Keratinocyte (primary cell): ENCODE measurements around the gene RRBP1. TPM values are rescaled to one million over a fixed set of nuclear protein-coding genes. Genes with fewer than 3 reads are reported as not detected.

Experiments used
- DNase-seq: peaks from one replicate; pipeline ENCODE4 v3.0.0-alpha.2; 2011; ENCODE audit warnings: low read depth, missing footprints, low spot score
- FAIRE-seq: peaks from 2 replicates; lab custom pipeline; 2011; peaks lifted over from hg19 to GRCh38; lab: Jason Lieb, UNC
- H2AFZ ChIP-seq: 2 replicates; pipeline ENCODE4 v1.6.0; 2012; ENCODE audit warnings: low read length, control low read depth, inconsistent platforms; ENCODE audit not compliant: control insufficient read depth
- H3K27ac ChIP-seq: 2 replicates; pipeline ENCODE4 v1.5.1; 2011; ENCODE audit warnings: low read length; ENCODE audit not compliant: control insufficient read depth, insufficient read depth
- H3K27me3 ChIP-seq: 3 replicates; pipeline ENCODE4 v1.6.0; 2011; ENCODE audit warnings: low read length; ENCODE audit not compliant: control insufficient read depth, insufficient read depth; ENCODE audit errors: extremely low read depth
- H3K36me3 ChIP-seq, 2 experiments: 2 replicates in 1 of 2; 3 replicates in 1 of 2; pipeline ENCODE4 v1.5.1; 2011; ENCODE audit warnings: low read length in 2 of 2, mild to moderate bottlenecking in 1 of 2; ENCODE audit not compliant: control insufficient read depth in 2 of 2, insufficient read depth in 2 of 2; ENCODE audit errors: extremely low read depth in 1 of 2
- H3K4me1 ChIP-seq: 3 replicates; pipeline ENCODE4 v1.5.1; 2011; ENCODE audit warnings: low read length; ENCODE audit not compliant: control insufficient read depth, insufficient read depth; ENCODE audit errors: extremely low read depth
- H3K4me2 ChIP-seq: 3 replicates; pipeline ENCODE4 v1.6.0; 2011; ENCODE audit warnings: low read depth, low read length; ENCODE audit not compliant: control insufficient read depth, insufficient read depth; ENCODE audit errors: extremely low read depth
- H3K4me3 ChIP-seq, 3 experiments: fragments of 200-600 bp in 1 of 3; sonication (generic) in 1 of 3; 2 replicates in 2 of 3; 3 replicates in 1 of 3; pipeline ENCODE4 v1.5.1; 2011 to 2016; ENCODE audit warnings: low read length in 3 of 3, mild to moderate bottlenecking in 3 of 3, control low read depth in 2 of 3, inconsistent platforms in 1 of 3, low read depth in 1 of 3, mixed read lengths in 1 of 3, mixed run types in 1 of 3, moderate library complexity in 1 of 3; ENCODE audit not compliant: control insufficient read depth in 2 of 3, insufficient read depth in 2 of 3; ENCODE audit errors: extremely low read depth in 1 of 3
- H3K79me2 ChIP-seq: 2 replicates; pipeline ENCODE4 v1.6.0; 2012; ENCODE audit warnings: low read length; ENCODE audit not compliant: control insufficient read depth, insufficient read depth
- H3K9ac ChIP-seq: 3 replicates; pipeline ENCODE4 v1.6.0; 2011; ENCODE audit warnings: low read length; ENCODE audit not compliant: control insufficient read depth, insufficient read depth; ENCODE audit errors: extremely low read depth
- H3K9me1 ChIP-seq: 3 replicates; pipeline ENCODE4 v1.6.0; 2011; ENCODE audit warnings: low read length; ENCODE audit not compliant: control insufficient read depth, insufficient read depth; ENCODE audit errors: extremely low read depth
- H3K9me3 ChIP-seq: 2 replicates; pipeline ENCODE4 v1.5.1; 2012; ENCODE audit warnings: low read depth, low read length; ENCODE audit not compliant: control insufficient read depth
- H4K20me1 ChIP-seq: 3 replicates; pipeline ENCODE4 v1.6.0; 2011; ENCODE audit warnings: low read length; ENCODE audit not compliant: control insufficient read depth, insufficient read depth; ENCODE audit errors: extremely low read depth
- EZH2 ChIP-seq: IDR thresholded peaks from one replicate; pipeline ENCODE4 v1.6.1; 2012; ENCODE audit warnings: inconsistent platforms, mild to moderate bottlenecking, low read length, moderate library complexity
- dilution Hi-C: fragments of 300-500 bp; cut with MboI; formaldehyde crosslinking; loops from one replicate; pipeline ENCODE4 v1.7.0; 2020; ENCODE audit warnings: low sequenced_read_pairs; ENCODE audit not compliant: extremely low pct_ligation_motif_present
- polyA plus RNA-seq, 5 experiments: library from polyadenylated mRNA; depleted of rRNA in 3 of 5; stranded (reverse) in 3 of 5; stranded (forward) in 1 of 5; unstranded in 1 of 5; fragments of >200 nt; gene quantifications; 1 replicate in 1 of 5; 2 replicates in 3 of 5; 3 replicates in 1 of 5; pipeline versions ENCODE4 v1.2.1 to v1.2.3, GENCODE V29; 2011 to 2012; ENCODE audit warnings: missing spikeins in 2 of 5, low read depth in 1 of 5, low replicate concordance in 1 of 5
- TF ChIP-seq, protein P1 (sequence below), 3 experiments: IDR thresholded peaks in 1 of 3; conservative IDR thresholded peaks in 1 of 3; optimal IDR thresholded peaks in 1 of 3; 2 replicates in 2 of 3; 3 replicates in 1 of 3; pipeline versions ENCODE3 to v1.5.1; 2011; ENCODE audit warnings: low read length in 3 of 3, mild to moderate bottlenecking in 3 of 3, moderate library complexity in 2 of 3, control low read depth in 1 of 3, inconsistent platforms in 1 of 3; ENCODE audit not compliant: insufficient read depth in 2 of 3; ENCODE audit errors: extremely low read depth in 1 of 3

Gene RRBP1
- polyA plus RNA-seq, 1 donor (not counting 4 experiments of a cell fraction or from before 2014, with no cell fraction given): 43.9 TPM

- no peak overlapping the region for H3K27ac ChIP-seq
- no peaks in the 10 kb centered on the region for H3K4me1 ChIP-seq
- peaks cover 5 to 22% of the 10 kb centered on the region in 2 experiments for H3K36me3 ChIP-seq
- TF ChIP-seq, protein P1, sequence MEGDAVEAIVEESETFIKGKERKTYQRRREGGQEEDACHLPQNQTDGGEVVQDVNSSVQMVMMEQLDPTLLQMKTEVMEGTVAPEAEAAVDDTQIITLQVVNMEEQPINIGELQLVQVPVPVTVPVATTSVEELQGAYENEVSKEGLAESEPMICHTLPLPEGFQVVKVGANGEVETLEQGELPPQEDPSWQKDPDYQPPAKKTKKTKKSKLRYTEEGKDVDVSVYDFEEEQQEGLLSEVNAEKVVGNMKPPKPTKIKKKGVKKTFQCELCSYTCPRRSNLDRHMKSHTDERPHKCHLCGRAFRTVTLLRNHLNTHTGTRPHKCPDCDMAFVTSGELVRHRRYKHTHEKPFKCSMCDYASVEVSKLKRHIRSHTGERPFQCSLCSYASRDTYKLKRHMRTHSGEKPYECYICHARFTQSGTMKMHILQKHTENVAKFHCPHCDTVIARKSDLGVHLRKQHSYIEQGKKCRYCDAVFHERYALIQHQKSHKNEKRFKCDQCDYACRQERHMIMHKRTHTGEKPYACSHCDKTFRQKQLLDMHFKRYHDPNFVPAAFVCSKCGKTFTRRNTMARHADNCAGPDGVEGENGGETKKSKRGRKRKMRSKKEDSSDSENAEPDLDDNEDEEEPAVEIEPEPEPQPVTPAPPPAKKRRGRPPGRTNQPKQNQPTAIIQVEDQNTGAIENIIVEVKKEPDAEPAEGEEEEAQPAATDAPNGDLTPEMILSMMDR (optimal IDR thresholded peaks at IDR 0.05 in 1 of 3, IDR thresholded peaks at IDR 0.05 in 1 of 3, conservative IDR thresholded peaks at IDR 0.05 in 1 of 3; ENCODE audit: extremely low read depth in 1 of 3, insufficient read depth in 2 of 3, low read length in 3 of 3): no peak
- no peak for TF ChIP-seq EZH2
- DNase-seq (no peak), FAIRE-seq (no peak)
- H2AFZ ChIP-seq: no peak overlapping the region
- H3K9me1 ChIP-seq: peaks cover 2% of the 10 kb centered on the region
- peaks cover 3% of the 10 kb centered on the region for H4K20me1 ChIP-seq
- H3K9me3 ChIP-seq: no peaks in the 10 kb centered on the region
- H3K4me3 ChIP-seq: no peak overlapping the region
- H3K79me2 ChIP-seq: peaks cover 66% of the 10 kb centered on the region
- H3K9ac ChIP-seq: no peak overlapping the region
- no peak overlapping the region for H3K4me2 ChIP-seq
- H3K27me3 ChIP-seq: no peaks in the 10 kb centered on the region
- dilution Hi-C loops: no loop called here
These were observed 33.8 kb downstream of the RRBP1 start for GRCh38 chr20:17648315-17648646.

- TF ChIP-seq, protein P1 (optimal IDR thresholded peaks at IDR 0.05 in 1 of 3, IDR thresholded peaks at IDR 0.05 in 1 of 3, conservative IDR thresholded peaks at IDR 0.05 in 1 of 3; ENCODE audit: extremely low read depth in 1 of 3, insufficient read depth in 2 of 3, low read length in 3 of 3): no peak
- TF ChIP-seq EZH2: no peak
- no peak overlapping the region for H3K4me2 ChIP-seq
- DNase-seq: no peak
- no peak overlapping the region for H2AFZ ChIP-seq
- dilution Hi-C loops: no loop called here
- H3K27me3 ChIP-seq: no peaks in the 10 kb centered on the region
- H3K9me1 ChIP-seq: peaks cover 2% of the 10 kb centered on the region
- H3K79me2 ChIP-seq: peaks cover 65% of the 10 kb centered on the region
- H3K4me3 ChIP-seq: no peak overlapping the region
- H3K36me3 ChIP-seq: peaks cover 10 to 25% of the 10 kb centered on the region in 2 experiments
- no peak overlapping the region for H3K27ac ChIP-seq
- no peak for FAIRE-seq
- H3K4me1 ChIP-seq: no peaks in the 10 kb centered on the region
- H3K9ac ChIP-seq: no peak overlapping the region
- no peaks in the 10 kb centered on the region for H3K9me3 ChIP-seq
- H4K20me1 ChIP-seq: peaks cover 3% of the 10 kb centered on the region
These were observed 34.4 kb downstream of the RRBP1 start for GRCh38 chr20:17647391-17648314.
